GM23338 (cell line): ENCODE measurements around the gene AMBP. TPM values are rescaled to one million over a fixed set of nuclear protein-coding genes. Genes with fewer than 3 reads are reported as not detected.

Experiments
- ATAC-seq: fragments of 200-7000 bp; cut with Tn5 transposase; 3 replicates; pipeline ENCODE4 v1.9.1; 2020
- DNase-seq: peaks from one replicate; pipeline ENCODE4 v3.0.0-alpha.2; 2015; ENCODE audit warnings: low spot score
- H2AFZ ChIP-seq: fragments of 200-600 bp; sonication (generic); 2 replicates; pipeline ENCODE4 v1.8.0; 2016; ENCODE audit warnings: antibody characterized with exemption, mild to moderate bottlenecking, moderate library complexity
- H3F3A ChIP-seq: fragments of 200-600 bp; sonication (generic); replicated peaks from 2 replicates; pipeline ENCODE4 v1.8.0; 2017; ENCODE audit warnings: antibody characterized with exemption, mixed run types, low read depth
- H3K27ac ChIP-seq: fragments of 200-600 bp; sonication (generic); 2 replicates; pipeline ENCODE4 v1.6.1; 2016; ENCODE audit warnings: low read depth
- H3K27me3 ChIP-seq: fragments of 200-600 bp; sonication (generic); 2 replicates; pipeline ENCODE4 v1.8.0; 2016; ENCODE audit warnings: mild to moderate bottlenecking, mixed run types, moderate library complexity; ENCODE audit not compliant: insufficient read depth
- H3K36me3 ChIP-seq: fragments of 200-600 bp; sonication (generic); 2 replicates; pipeline ENCODE4 v1.8.0; 2016; ENCODE audit warnings: mild to moderate bottlenecking; ENCODE audit not compliant: insufficient read depth
- H3K4me1 ChIP-seq: fragments of 200-600 bp; sonication (generic); 2 replicates; pipeline ENCODE4 v1.8.0; 2016; ENCODE audit warnings: mild to moderate bottlenecking, moderate library complexity; ENCODE audit not compliant: insufficient read depth
- H3K4me2 ChIP-seq: fragments of 200-600 bp; sonication (generic); 2 replicates; pipeline ENCODE4 v1.7.1; 2017; ENCODE audit warnings: mixed run types
- H3K4me3 ChIP-seq: fragments of 200-600 bp; sonication (generic); 2 replicates; pipeline ENCODE4 v1.6.1; 2016; ENCODE audit warnings: mixed run types
- H3K79me2 ChIP-seq: fragments of 200-600 bp; sonication (generic); replicated peaks from 2 replicates; pipeline ENCODE4 v1.8.0; 2017; ENCODE audit warnings: mild to moderate bottlenecking; ENCODE audit not compliant: insufficient read depth
- H3K9me2 ChIP-seq: fragments of 200-600 bp; sonication (generic); 2 replicates; pipeline ENCODE4 v1.8.0; 2017; ENCODE audit not compliant: insufficient read depth
- H4K20me1 ChIP-seq: fragments of 200-600 bp; sonication (generic); replicated peaks from 2 replicates; pipeline ENCODE4 v1.8.0; 2017; ENCODE audit warnings: mild to moderate bottlenecking; ENCODE audit not compliant: insufficient read depth
- H3K27ac Mint-ChIP-seq: 2 replicates; pipeline ENCODE4 v1.8.0; 2020; ENCODE audit warnings: inconsistent platforms, mild to moderate bottlenecking, moderate library complexity, mixed read lengths
- H3K27me3 Mint-ChIP-seq: 3 replicates; pipeline ENCODE4 v1.8.0; 2022; ENCODE audit warnings: low read depth, mild to moderate bottlenecking, moderate library complexity, mixed read lengths, inconsistent platforms; ENCODE audit not compliant: insufficient read depth, poor library complexity
- H3K36me3 Mint-ChIP-seq: 3 replicates; pipeline ENCODE4 v1.8.0; 2021; ENCODE audit warnings: low read depth, mild to moderate bottlenecking, inconsistent platforms, moderate library complexity, mixed read lengths
- H3K4me1 Mint-ChIP-seq: 3 replicates; pipeline ENCODE4 v1.8.0; 2020; ENCODE audit warnings: mild to moderate bottlenecking, inconsistent platforms, mixed read lengths
- H3K4me3 Mint-ChIP-seq: 3 replicates; pipeline ENCODE4 v1.8.0; 2021; ENCODE audit warnings: moderate library complexity, mild to moderate bottlenecking, inconsistent platforms, mixed read lengths
- H3K9me3 Mint-ChIP-seq: 3 replicates; pipeline ENCODE4 v1.8.0; 2020; ENCODE audit warnings: moderate library complexity, mild to moderate bottlenecking, inconsistent platforms, mixed read lengths
- CREB1 ChIP-seq: fragments of 250-450 bp; sonication (Bioruptor Pico); IDR thresholded peaks from 2 replicates; pipeline ENCODE4 v1.5.0; 2020; ENCODE audit warnings: low read depth, mild to moderate bottlenecking, moderate library complexity
- CTCF ChIP-seq, 2 experiments: fragments of 200-600 bp in 1 of 2; sonication (generic) in 1 of 2; conservative IDR thresholded peaks; 2 replicates each; pipeline versions ENCODE4 v1.5.1 to v1.6.1; 2016 to 2017; ENCODE audit warnings: antibody characterized with exemption in 2 of 2, low read depth in 2 of 2, mild to moderate bottlenecking in 2 of 2, moderate library complexity in 1 of 2
- ETS1 ChIP-seq: IDR thresholded peaks from 2 replicates; pipeline ENCODE4 v1.6.1; 2016; ENCODE audit warnings: antibody characterized with exemption
- EZH2 ChIP-seq: fragments of 200-600 bp; sonication (generic); IDR thresholded peaks from one replicate; pipeline ENCODE4 v1.8.0; 2017; ENCODE audit warnings: antibody characterized with exemption, mild to moderate bottlenecking, low read depth; ENCODE audit not compliant: unreplicated experiment
- EZH2phosphoT487 ChIP-seq: fragments of 200-600 bp; sonication (generic); IDR thresholded peaks from one replicate; pipeline ENCODE4 v1.8.1; 2018; ENCODE audit warnings: antibody characterized with exemption; ENCODE audit not compliant: unreplicated experiment
- JUNB ChIP-seq: IDR thresholded peaks from one replicate; pipeline ENCODE4 v1.6.1; 2016; ENCODE audit warnings: antibody characterized with exemption; ENCODE audit not compliant: unreplicated experiment
- NANOG ChIP-seq: IDR thresholded peaks from 2 replicates; pipeline ENCODE4 v1.6.1; 2016; ENCODE audit warnings: antibody characterized with exemption, borderline replicate concordance
- REST ChIP-seq: IDR thresholded peaks from one replicate; pipeline ENCODE4 v1.6.1; 2018; ENCODE audit warnings: antibody characterized with exemption; ENCODE audit not compliant: unreplicated experiment
- ZNF114 ChIP-seq: fragments of 250-450 bp; sonication (Bioruptor Pico); IDR thresholded peaks from 2 replicates; pipeline ENCODE4 v1.5.0; 2020; ENCODE audit warnings: mild to moderate bottlenecking, moderate library complexity
- ZNF331 ChIP-seq: fragments of 250-450 bp; sonication (Bioruptor Pico); IDR thresholded peaks from 2 replicates; pipeline ENCODE4 v1.5.0; 2020; ENCODE audit warnings: low read depth, mild to moderate bottlenecking, moderate library complexity
- polyA plus RNA-seq: library from polyadenylated mRNA; unstranded; fragments of >200 nt; fragmentation: Nextera tagmentation; extraction: Ambion mirVana; gene quantifications from 2 replicates; pipeline ENCODE4 v1.2.1, GENCODE V29; 2016
- total RNA-seq: library from RNA; depleted of rRNA; stranded (reverse); fragments of >200 nt; shearing (Covaris generic); gene quantifications from 2 replicates; pipeline ENCODE4 v1.2.3, GENCODE V29; 2014

Gene AMBP
- total and polyA plus RNA-seq, 2 experiments from 2014 or later: 1.3 to 2.0 TPM

GRCh38 chr9:114061830-114062474 lies 16.1 kb downstream of the AMBP start:
- H3K9me3 Mint-ChIP-seq: no peaks in the 10 kb centered on the region
- 0 out of 2 replicates have a peak, but pooled peaks cover under 1% of the 10 kb centered on the region for H3K9me2 ChIP-seq
- no peak overlapping the region for H3K4me3 Mint-ChIP-seq
- no peak overlapping the region for H3K4me2 ChIP-seq
- peaks cover 8% of the 10 kb centered on the region for H3K27me3 Mint-ChIP-seq
- no peaks in the 10 kb centered on the region for H3K79me2 ChIP-seq
- DNase-seq (no peak), ATAC-seq (no peak)
- no peaks in the 10 kb centered on the region for H3K27me3 ChIP-seq
- no peak overlapping the region for H3K27ac ChIP-seq
- no peaks in the 10 kb centered on the region; the same call in 1 of the 3 replicates for H3K4me1 Mint-ChIP-seq
- H4K20me1 ChIP-seq: no peaks in the 10 kb centered on the region; the same call in 1 of the 2 replicates
- H3F3A ChIP-seq: no peaks in the 10 kb centered on the region
- 0 out of 3 replicates have a peak, but pooled peaks cover 4% of the 10 kb centered on the region for H3K36me3 Mint-ChIP-seq
- H3K4me1 ChIP-seq: no peaks in the 10 kb centered on the region
- TF ChIP-seq ETS1 (no peak), ZNF114 (CRISPR knock-in tag) (no peak), EZH2 (no peak), REST (no peak), JUNB (no peak), ZNF331 (no peak), NANOG (no peak)
- no peak overlapping the region for H3K27ac Mint-ChIP-seq
- H3K4me3 ChIP-seq: no peak overlapping the region
- H2AFZ ChIP-seq: no peak overlapping the region
- no peaks in the 10 kb centered on the region for H3K36me3 ChIP-seq

- Histone ChIP-seq H3K4me2 (no peak overlapping the region), H3K79me2 (no peaks in the 10 kb centered on the region), H3K9me2 (0 out of 2 replicates have a peak, but pooled peaks cover 2% of the 10 kb centered on the region), H3K4me3 (no peak overlapping the region), H4K20me1 (no peaks in the 10 kb centered on the region; the same call in 1 of the 2 replicates), H3K27me3 (no peaks in the 10 kb centered on the region), H3K4me1 (no peaks in the 10 kb centered on the region), H3K27ac (no peak overlapping the region), H3F3A (no peaks in the 10 kb centered on the region), H2AFZ (no peak overlapping the region), H3K36me3 (no peaks in the 10 kb centered on the region)
- Mint-ChIP-seq H3K9me3 (no peaks in the 10 kb centered on the region), H3K36me3 (0 out of 3 replicates have a peak, but pooled peaks cover 4% of the 10 kb centered on the region), H3K27ac (no peak overlapping the region), H3K4me1 (no peaks in the 10 kb centered on the region; the same call in 1 of the 3 replicates), H3K4me3 (no peak overlapping the region), H3K27me3 (peaks cover 11% of the 10 kb centered on the region)
- no peak for DNase-seq
- no peak for ATAC-seq
- TF ChIP-seq EZH2 (no peak), JUNB (no peak), CTCF (conservative IDR thresholded peaks at IDR 0.05; ENCODE audit: low read depth in 2 of 2) (no peak), ZNF114 (CRISPR knock-in tag) (no peak), EZH2phosphoT487 (no peak), CREB1 (CRISPR knock-in tag) (no peak), ETS1 (no peak), REST (no peak)
Observed at GRCh38 chr9:114061292-114061691, 16.8 kb downstream of the AMBP start.
